ENCODE measurements around the gene MBD2. TPM values are rescaled to one million over a fixed set of nuclear protein-coding genes. Genes with fewer than 3 reads are reported as not detected.
"Not testable (repeated sequence)": the region's sequence is repeated elsewhere in the genome, so short reads cannot be mapped to it uniquely, and the experiment has no call there.

The MBD2 gene
- total RNA-seq, 4 donors from 2014 or later: 54.2 to 63.5 (median 59.5) TPM

DNA sequence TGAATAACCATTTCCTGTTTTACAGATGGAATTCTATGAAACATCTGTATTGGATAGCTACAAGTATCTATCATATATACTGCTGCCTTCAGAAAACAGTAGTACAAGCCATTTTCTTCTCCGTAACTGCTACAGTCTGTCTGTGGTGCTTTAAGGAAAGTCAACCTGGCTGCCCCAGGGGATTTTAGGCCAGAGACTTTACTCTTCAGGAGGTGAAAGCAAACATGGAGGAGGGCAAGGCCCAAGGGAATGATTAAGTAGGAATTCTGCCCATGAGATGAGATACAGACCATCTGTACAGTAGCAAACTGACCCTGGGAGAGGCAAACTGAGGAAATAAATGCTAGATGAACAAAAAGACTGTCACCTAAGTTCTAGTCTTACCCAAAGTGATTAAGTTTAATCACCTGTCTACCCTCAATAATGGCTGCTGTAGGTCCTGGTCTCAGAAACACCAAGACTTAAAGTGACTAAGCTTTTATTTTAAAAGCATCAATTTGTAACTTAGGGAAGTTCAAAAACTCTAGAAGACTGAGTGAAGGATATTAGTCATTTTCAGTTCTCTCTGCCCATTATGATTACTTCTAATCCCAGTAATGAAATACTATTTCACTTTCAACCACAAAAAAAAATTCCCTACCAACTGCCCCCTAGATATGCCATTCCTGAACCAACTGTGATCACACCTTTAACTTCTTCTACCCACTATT, 14.8 kb downstream of the MBD2 start:
- no peak overlapping the region for H3K4me3 ChIP-seq (ENCODE audit: low read depth, poor library complexity, severe bottlenecking)

DNA sequence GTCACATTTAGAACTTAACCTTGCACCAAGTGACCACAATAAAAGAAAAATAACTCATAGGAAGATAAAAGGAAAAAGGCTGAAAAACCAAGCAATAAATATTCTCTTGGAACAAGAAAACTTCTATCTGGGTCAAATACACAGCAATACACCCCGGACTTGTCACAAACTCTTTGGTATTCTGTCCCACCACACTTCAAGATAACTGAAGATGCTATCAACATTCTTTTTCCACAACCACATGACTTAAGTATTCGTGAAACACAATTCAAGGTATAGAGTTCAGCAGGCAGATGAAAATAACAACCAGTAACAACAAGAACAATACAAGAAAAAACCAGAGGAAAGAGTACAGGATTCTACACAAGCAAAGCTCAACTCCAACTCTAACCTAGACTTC, 18.0 kb downstream of the MBD2 start:
- DNase-seq (ENCODE audit: low spot score in 2 of 2): no peak
- WGBS, 2 donors: 37 to 46% methylated on average over 2 of the region's 2 CpGs
- intact Hi-C loops (cut with DNase I; ENCODE audit: low total_unique reads): no loop called here
- no peak for TF ChIP-seq POLR2A (IDR thresholded peaks at IDR 0.05)
- TF ChIP-seq, protein P1, sequence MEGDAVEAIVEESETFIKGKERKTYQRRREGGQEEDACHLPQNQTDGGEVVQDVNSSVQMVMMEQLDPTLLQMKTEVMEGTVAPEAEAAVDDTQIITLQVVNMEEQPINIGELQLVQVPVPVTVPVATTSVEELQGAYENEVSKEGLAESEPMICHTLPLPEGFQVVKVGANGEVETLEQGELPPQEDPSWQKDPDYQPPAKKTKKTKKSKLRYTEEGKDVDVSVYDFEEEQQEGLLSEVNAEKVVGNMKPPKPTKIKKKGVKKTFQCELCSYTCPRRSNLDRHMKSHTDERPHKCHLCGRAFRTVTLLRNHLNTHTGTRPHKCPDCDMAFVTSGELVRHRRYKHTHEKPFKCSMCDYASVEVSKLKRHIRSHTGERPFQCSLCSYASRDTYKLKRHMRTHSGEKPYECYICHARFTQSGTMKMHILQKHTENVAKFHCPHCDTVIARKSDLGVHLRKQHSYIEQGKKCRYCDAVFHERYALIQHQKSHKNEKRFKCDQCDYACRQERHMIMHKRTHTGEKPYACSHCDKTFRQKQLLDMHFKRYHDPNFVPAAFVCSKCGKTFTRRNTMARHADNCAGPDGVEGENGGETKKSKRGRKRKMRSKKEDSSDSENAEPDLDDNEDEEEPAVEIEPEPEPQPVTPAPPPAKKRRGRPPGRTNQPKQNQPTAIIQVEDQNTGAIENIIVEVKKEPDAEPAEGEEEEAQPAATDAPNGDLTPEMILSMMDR (IDR thresholded peaks at IDR 0.05): no peak
- H3K4me3 ChIP-seq (ENCODE audit: low read depth, poor library complexity, severe bottlenecking): no peak overlapping the region

More for the DNA sequence above, 14.8 kb downstream of the MBD2 start:
- DNase-seq (ENCODE audit: low spot score in 2 of 2): no peak
- 86 to 88% methylated on average over 1 of the region's 1 CpG for WGBS, 2 donors
- TF ChIP-seq, protein P1 (IDR thresholded peaks at IDR 0.05): no peak
- TF ChIP-seq POLR2A (IDR thresholded peaks at IDR 0.05): no peak
- intact Hi-C loops (cut with DNase I; ENCODE audit: low total_unique reads): no loop called here

DNA sequence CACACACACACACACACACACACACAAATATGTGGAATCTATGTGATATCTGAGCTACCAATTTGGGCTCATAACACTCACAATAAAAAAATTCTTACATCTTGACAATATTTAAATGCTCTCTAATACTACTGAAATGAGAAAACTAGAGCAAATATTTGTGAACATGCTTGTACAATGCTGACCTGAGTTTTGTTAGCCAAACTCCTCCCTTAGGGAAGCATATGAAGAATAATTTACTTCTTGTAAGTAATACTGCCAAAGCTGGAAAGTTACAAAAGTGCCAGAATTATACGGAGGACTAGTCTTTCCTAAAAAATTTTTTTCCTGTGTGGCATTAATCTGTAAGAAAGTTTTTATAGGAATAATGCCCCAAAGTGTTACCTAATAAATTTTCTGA, 18.5 kb downstream of the MBD2 start:
- intact Hi-C loops (cut with DNase I; ENCODE audit: low total_unique reads): no loop called here
- TF ChIP-seq, protein P1 (IDR thresholded peaks at IDR 0.05): no peak
- TF ChIP-seq POLR2A (IDR thresholded peaks at IDR 0.05): no peak
- no peak overlapping the region for H3K4me3 ChIP-seq (ENCODE audit: low read depth, poor library complexity, severe bottlenecking)
- WGBS, 2 donors: 5 to 11% methylated on average over 1 of the region's 1 CpG
- DNase-seq (ENCODE audit: low spot score in 2 of 2): no peak

DNA sequence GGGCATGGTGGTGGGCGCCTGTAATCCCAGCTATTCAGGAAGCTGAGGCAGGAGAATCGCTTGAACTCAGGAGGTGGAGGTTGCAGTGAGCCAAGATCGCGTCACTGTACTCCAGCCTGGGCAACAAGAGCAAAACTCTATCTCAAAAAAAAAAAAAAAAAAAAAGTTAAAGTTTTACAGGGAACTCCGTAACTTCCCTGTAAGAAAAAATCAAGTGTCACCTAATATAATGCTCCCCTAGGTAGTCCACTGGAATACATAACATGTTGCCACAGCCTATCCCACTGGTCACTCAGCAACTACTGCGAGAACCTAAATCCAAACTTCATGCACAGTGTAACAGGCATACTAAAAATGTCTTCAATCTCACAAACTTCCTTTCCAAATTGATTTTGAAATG, 19.0 kb downstream of the MBD2 start:
- H3K4me3 ChIP-seq (ENCODE audit: low read depth, poor library complexity, severe bottlenecking); DNase-seq (ENCODE audit: low spot score in 2 of 2); intact Hi-C loops (cut with DNase I; ENCODE audit: low total_unique reads): not testable (repeated sequence)
- WGBS, 2 donors: 59 to 69% methylated on average over 6 of the region's 6 CpGs

DNA sequence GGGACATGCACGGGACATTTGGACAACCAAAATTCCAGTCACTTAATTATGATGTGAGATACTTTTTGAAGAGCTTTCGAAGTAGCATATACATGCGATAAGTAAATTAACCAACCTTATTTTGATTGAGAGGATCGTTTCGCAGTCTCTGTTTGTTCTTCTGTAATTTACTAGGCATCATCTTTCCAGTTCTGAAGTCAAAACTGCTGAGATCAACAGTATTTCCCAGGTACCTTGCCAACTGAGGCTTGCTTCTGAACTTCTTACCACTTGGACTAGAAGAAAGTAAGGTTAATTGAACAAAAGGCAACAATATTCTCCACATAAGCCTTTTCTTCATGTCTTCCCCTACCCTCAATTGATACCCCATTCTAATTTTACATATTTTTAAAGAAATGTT, 19.6 kb downstream of the MBD2 start:
- H3K4me3 ChIP-seq (ENCODE audit: low read depth, poor library complexity, severe bottlenecking): no peak overlapping the region
- TF ChIP-seq, protein P1 (IDR thresholded peaks at IDR 0.05): no peak
- no peak for TF ChIP-seq POLR2A (IDR thresholded peaks at IDR 0.05)
- 88 to 90% methylated on average over 5 of the region's 5 CpGs for WGBS, 2 donors
- intact Hi-C loops (cut with DNase I; ENCODE audit: low total_unique reads): no loop called here
- no peak for DNase-seq (ENCODE audit: low spot score in 2 of 2)

DNA sequence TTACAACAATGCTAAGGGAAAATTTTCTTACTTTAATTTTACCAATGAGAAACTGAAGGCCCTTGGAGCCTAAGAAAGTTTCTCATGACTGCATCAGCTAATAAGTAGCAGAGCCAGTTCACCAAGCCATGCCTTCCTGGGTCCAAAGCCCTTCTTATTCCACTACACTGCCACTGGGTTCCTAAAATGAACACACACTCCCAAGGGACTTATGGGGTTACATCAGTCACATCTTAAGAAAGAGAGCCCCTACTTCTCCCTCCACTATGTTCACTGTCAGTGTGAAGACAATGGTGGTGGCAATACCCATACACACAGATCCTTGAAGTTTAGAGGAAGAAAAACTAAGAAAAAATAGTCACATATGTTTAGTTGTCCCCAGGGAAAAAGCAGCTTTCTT, 20.6 kb downstream of the MBD2 start:
- intact Hi-C loops (cut with DNase I; ENCODE audit: low total_unique reads): no loop called here
- H3K4me3 ChIP-seq (ENCODE audit: low read depth, poor library complexity, severe bottlenecking): no peak overlapping the region

More for the DNA sequence above, 20.6 kb downstream of the MBD2 start:
- DNase-seq (ENCODE audit: low spot score in 2 of 2): no peak
- TF ChIP-seq POLR2A (IDR thresholded peaks at IDR 0.05): no peak
- TF ChIP-seq, protein P1 (IDR thresholded peaks at IDR 0.05): no peak
